ENCODE data around the gene GPATCH2.
"Not testable (repeated sequence)": the region's sequence is repeated elsewhere in the genome, so short reads cannot be mapped to it uniquely, and the experiment has no call there.

GPATCH2 gene

GRCh38 chr1:217524787-217525520 is 105.9 kb downstream of the GPATCH2 start:
- DNase-seq, result no peak

GRCh38 chr1:217523921-217524320 is 107.0 kb downstream of the GPATCH2 start:
- DNase-seq, result not testable (repeated sequence)

GRCh38 chr1:217522277-217522676 is 108.6 kb downstream of the GPATCH2 start:
- no peak for DNase-seq

GRCh38 chr1:217521317-217521716 is 109.6 kb downstream of the GPATCH2 start:
- DNase-seq, result no peak

- DNase-seq, result no peak
Measured at GRCh38 chr1:217506878-217507277, 124.0 kb downstream of the GPATCH2 start.

- DNase-seq, result no peak
Measured at GRCh38 chr1:217498209-217498608, 132.7 kb downstream of the GPATCH2 start.

- DNase-seq, result no peak
Measured at GRCh38 chr1:217495249-217495648, 135.6 kb downstream of the GPATCH2 start.

- DNase-seq, result no peak
Measured at GRCh38 chr1:217494767-217495166, 136.1 kb downstream of the GPATCH2 start.

- no peak for DNase-seq
Measured at GRCh38 chr1:217493290-217493689, 137.6 kb downstream of the GPATCH2 start.

GRCh38 chr1:217484871-217485270 is 146.0 kb downstream of the GPATCH2 start:
- DNase-seq, result no peak

- peak; percentile 69 to 73 for DNase-seq
Measured at GRCh38 chr1:217482356-217483102, 148.4 kb downstream of the GPATCH2 start.

GRCh38 chr1:217478450-217478849 is 152.4 kb downstream of the GPATCH2 start:
- no peak for DNase-seq

- DNase-seq, result no peak
Measured at GRCh38 chr1:217472915-217473314, 158.0 kb downstream of the GPATCH2 start.

GRCh38 chr1:217471403-217471802 is 159.5 kb downstream of the GPATCH2 start:
- DNase-seq, result no peak

- DNase-seq, result no peak
Measured at GRCh38 chr1:217469983-217470382, 160.9 kb downstream of the GPATCH2 start.

- no peak for DNase-seq
Measured at GRCh38 chr1:217465102-217465501, 165.8 kb downstream of the GPATCH2 start.

- no peak for DNase-seq
Measured at GRCh38 chr1:217462666-217463065, 168.2 kb downstream of the GPATCH2 start.

GRCh38 chr1:217462159-217462558 is 168.7 kb downstream of the GPATCH2 start:
- no peak for DNase-seq

- DNase-seq, result no peak
Measured at GRCh38 chr1:217457016-217457415, 173.9 kb downstream of the GPATCH2 start.

GRCh38 chr1:217456261-217456660 is 174.6 kb downstream of the GPATCH2 start:
- no peak for DNase-seq

- DNase-seq, result no peak
Measured at GRCh38 chr1:217453816-217454215, 177.1 kb downstream of the GPATCH2 start.

- no peak for DNase-seq
Measured at GRCh38 chr1:217449370-217449769, 181.5 kb downstream of the GPATCH2 start.

GRCh38 chr1:217443845-217444244 is 187.0 kb downstream of the GPATCH2 start:
- DNase-seq, result no peak

GRCh38 chr1:217437376-217437775 is 193.5 kb downstream of the GPATCH2 start:
- DNase-seq, result no peak

Measured in activated T-cell treated with anti-CD3 and anti-CD28 coated beads, Interleukin-2, amount 50 U/mL, for 48 hours (primary cell).